ENCODE data around the gene ABHD13.

Gene ABHD13

GRCh38 chr13:108188260-108188659 is 29.9 kb upstream of the ABHD13 start:
- H3K36me3 ChIP-seq (ENCODE audit: control insufficient read depth in 4 of 4, insufficient read depth in 4 of 4, low read length in 3 of 4): no peaks in the 10 kb centered on the region
- ChIA-PET POLR2A (no interaction called here), CTCF (no interaction called here)
- peaks cover 0 to 2% (median 0%) of the 10 kb centered on the region in 5 experiments for H3K9me3 ChIP-seq (ENCODE audit: control extremely low read depth in 1 of 5, control insufficient read depth in 4 of 5, insufficient read depth in 2 of 5, low read depth in 1 of 5, low read length in 4 of 5)
- no peak overlapping the region for H3K4me3 ChIP-seq (ENCODE audit: control insufficient read depth in 1 of 7, extremely low read depth in 1 of 7, insufficient read depth in 4 of 7, low read depth in 2 of 7, low read length in 6 of 7)
- peaks cover 0 to 3% (median 0%) of the 10 kb centered on the region in 5 experiments for H3K27me3 ChIP-seq (replicated peaks in 2 of 5; ENCODE audit: control insufficient read depth in 4 of 5, insufficient read depth in 5 of 5, low read length in 4 of 5)
- no CpG with 5 or more reads among the region's 2 CpGs for WGBS (ENCODE audit: insufficient coverage)
- H3K27ac ChIP-seq (ENCODE audit: insufficient read depth in 1 of 2, low read depth in 1 of 2, low read length in 2 of 2, poor library complexity in 1 of 2, severe bottlenecking in 2 of 2): no peak overlapping the region
- H3K4me1 ChIP-seq (ENCODE audit: control extremely low read depth in 1 of 4, control insufficient read depth in 4 of 4, insufficient read depth in 4 of 4, low read length in 3 of 4): no peaks in the 10 kb centered on the region
- no peak for DNase-seq

DNA sequence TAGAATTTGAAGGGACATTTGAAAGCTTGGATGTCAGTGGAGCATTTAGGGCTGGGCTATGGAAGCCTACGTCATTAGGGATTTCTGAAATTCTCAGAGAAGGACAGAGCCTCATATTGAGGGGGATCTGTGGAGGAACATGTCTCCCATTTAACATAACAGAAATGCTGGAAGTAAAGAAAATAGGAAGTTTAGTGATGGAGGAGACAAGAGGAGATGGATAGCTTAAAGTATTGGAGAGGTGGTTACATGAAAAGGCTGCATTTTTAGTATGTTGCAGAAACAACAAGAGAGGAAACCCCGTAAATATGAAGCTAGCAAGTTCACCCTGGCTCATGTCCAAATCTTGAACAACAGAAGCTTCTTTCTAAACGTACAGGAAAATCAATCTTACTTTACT is 27.3 kb upstream of the ABHD13 start:
- POLR2A ChIA-PET: no interaction called here
- no peaks in the 10 kb centered on the region for H3K4me1 ChIP-seq (ENCODE audit: control extremely low read depth in 1 of 4, control insufficient read depth in 4 of 4, insufficient read depth in 4 of 4, low read length in 3 of 4)
- peaks cover 0 to 19% (median 14%) of the 10 kb centered on the region in 5 experiments for H3K9me3 ChIP-seq (ENCODE audit: control extremely low read depth in 1 of 5, control insufficient read depth in 4 of 5, insufficient read depth in 2 of 5, low read depth in 1 of 5, low read length in 4 of 5)
- no peak for DNase-seq
- no peaks in the 10 kb centered on the region for H3K36me3 ChIP-seq (ENCODE audit: control insufficient read depth in 4 of 4, insufficient read depth in 4 of 4, low read length in 3 of 4)
- H3K27ac ChIP-seq (ENCODE audit: insufficient read depth in 1 of 2, low read depth in 1 of 2, low read length in 2 of 2, poor library complexity in 1 of 2, severe bottlenecking in 2 of 2): no peak overlapping the region
- CTCF ChIA-PET: no interaction called here
- WGBS (ENCODE audit: insufficient coverage): 100% methylated on average over 1 of the region's 3 CpGs
- H3K4me3 ChIP-seq (ENCODE audit: control insufficient read depth in 1 of 7, extremely low read depth in 1 of 7, insufficient read depth in 4 of 7, low read depth in 2 of 7, low read length in 6 of 7): no peak overlapping the region
- H3K27me3 ChIP-seq (replicated peaks in 2 of 5; ENCODE audit: control insufficient read depth in 4 of 5, insufficient read depth in 5 of 5, low read length in 4 of 5): peaks cover 0 to 3% (median 0%) of the 10 kb centered on the region in 5 experiments

DNA sequence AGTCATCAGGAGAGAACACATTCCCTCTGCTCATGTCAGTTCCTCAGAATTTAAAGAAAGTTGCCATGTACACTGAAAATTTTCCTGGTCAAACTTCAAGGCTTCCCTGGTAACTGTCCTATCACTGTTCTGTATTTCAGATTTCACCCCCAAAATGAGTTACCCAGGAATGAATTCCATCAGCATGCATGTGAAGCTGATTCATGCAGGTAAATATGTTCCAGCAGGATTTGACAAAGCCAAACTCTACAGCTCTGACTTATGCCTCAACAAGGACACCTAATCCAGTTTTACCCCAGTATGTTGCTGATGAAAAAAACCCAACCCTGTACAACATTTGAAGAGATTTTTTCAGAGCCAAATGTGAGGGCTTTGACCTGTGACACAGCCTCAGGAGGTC is 24.4 kb upstream of the ABHD13 start:
- ChIA-PET POLR2A (no interaction called here), CTCF (no interaction called here)
- peaks cover 0 to 3% (median 0%) of the 10 kb centered on the region in 5 experiments for H3K27me3 ChIP-seq (replicated peaks in 2 of 5; ENCODE audit: control insufficient read depth in 4 of 5, insufficient read depth in 5 of 5, low read length in 4 of 5)

GRCh38 chr13:108194435-108194936 is 23.7 kb upstream of the ABHD13 start:
- CTCF ChIA-PET: interaction anchor here (1.0 kb wide), 1 partner anchor 313 kb away, joined by 3 read pairs; no protein-coding TSS in a partner anchor
- no peak overlapping the region for H3K4me3 ChIP-seq (ENCODE audit: control insufficient read depth in 1 of 7, extremely low read depth in 1 of 7, insufficient read depth in 4 of 7, low read depth in 2 of 7, low read length in 6 of 7)
- WGBS (ENCODE audit: insufficient coverage): 98% methylated on average over 5 of the region's 5 CpGs

More for the DNA sequence above, 24.4 kb upstream of the ABHD13 start:
- Histone ChIP-seq H3K4me1 (ENCODE audit: control extremely low read depth in 1 of 4, control insufficient read depth in 4 of 4, insufficient read depth in 4 of 4, low read length in 3 of 4) (no peaks in the 10 kb centered on the region), H3K4me3 (ENCODE audit: control insufficient read depth in 1 of 7, extremely low read depth in 1 of 7, insufficient read depth in 4 of 7, low read depth in 2 of 7, low read length in 6 of 7) (no peak overlapping the region), H3K27ac (ENCODE audit: insufficient read depth in 1 of 2, low read depth in 1 of 2, low read length in 2 of 2, poor library complexity in 1 of 2, severe bottlenecking in 2 of 2) (no peak overlapping the region), H3K36me3 (ENCODE audit: control insufficient read depth in 4 of 4, insufficient read depth in 4 of 4, low read length in 3 of 4) (no peaks in the 10 kb centered on the region), H3K9me3 (ENCODE audit: control extremely low read depth in 1 of 5, control insufficient read depth in 4 of 5, insufficient read depth in 2 of 5, low read depth in 1 of 5, low read length in 4 of 5) (peaks cover 0 to 21% (median 17%) of the 10 kb centered on the region in 5 experiments)
- DNase-seq: no peak

GRCh38 chr13:108195146-108195545 is 23.0 kb upstream of the ABHD13 start:
- H3K9me3 ChIP-seq (ENCODE audit: control extremely low read depth in 1 of 5, control insufficient read depth in 4 of 5, insufficient read depth in 2 of 5, low read depth in 1 of 5, low read length in 4 of 5): peaks cover 0 to 21% (median 17%) of the 10 kb centered on the region in 5 experiments
- CTCF ChIA-PET: interaction anchor here (1.0 kb wide), 1 partner anchor 313 kb away, joined by 3 read pairs; no protein-coding TSS in a partner anchor
- H3K27me3 ChIP-seq (replicated peaks in 2 of 5; ENCODE audit: control insufficient read depth in 4 of 5, insufficient read depth in 5 of 5, low read length in 4 of 5): peaks cover 0 to 3% (median 0%) of the 10 kb centered on the region in 5 experiments
- H3K4me3 ChIP-seq (ENCODE audit: control insufficient read depth in 1 of 7, extremely low read depth in 1 of 7, insufficient read depth in 4 of 7, low read depth in 2 of 7, low read length in 6 of 7): no peak overlapping the region
- DNase-seq: peak in 1 of 3 donors; percentile 7
- POLR2A ChIA-PET: no interaction called here
- no CpG with 5 or more reads among the region's 1 CpG for WGBS (ENCODE audit: insufficient coverage)
- H3K4me1 ChIP-seq (ENCODE audit: control extremely low read depth in 1 of 4, control insufficient read depth in 4 of 4, insufficient read depth in 4 of 4, low read length in 3 of 4): no peaks in the 10 kb centered on the region
- no peak overlapping the region for H3K27ac ChIP-seq (ENCODE audit: insufficient read depth in 1 of 2, low read depth in 1 of 2, low read length in 2 of 2, poor library complexity in 1 of 2, severe bottlenecking in 2 of 2)
- no peaks in the 10 kb centered on the region for H3K36me3 ChIP-seq (ENCODE audit: control insufficient read depth in 4 of 4, insufficient read depth in 4 of 4, low read length in 3 of 4)

More at GRCh38 chr13:108194435-108194936, 23.7 kb upstream of the ABHD13 start:
- Histone ChIP-seq H3K4me1 (ENCODE audit: control extremely low read depth in 1 of 4, control insufficient read depth in 4 of 4, insufficient read depth in 4 of 4, low read length in 3 of 4) (no peaks in the 10 kb centered on the region), H3K9me3 (ENCODE audit: control extremely low read depth in 1 of 5, control insufficient read depth in 4 of 5, insufficient read depth in 2 of 5, low read depth in 1 of 5, low read length in 4 of 5) (peaks cover 0 to 21% (median 17%) of the 10 kb centered on the region in 5 experiments), H3K27me3 (replicated peaks in 2 of 5; ENCODE audit: control insufficient read depth in 4 of 5, insufficient read depth in 5 of 5, low read length in 4 of 5) (peaks cover 0 to 3% (median 0%) of the 10 kb centered on the region in 5 experiments), H3K36me3 (ENCODE audit: control insufficient read depth in 4 of 4, insufficient read depth in 4 of 4, low read length in 3 of 4) (no peaks in the 10 kb centered on the region), H3K27ac (ENCODE audit: insufficient read depth in 1 of 2, low read depth in 1 of 2, low read length in 2 of 2, poor library complexity in 1 of 2, severe bottlenecking in 2 of 2) (no peak overlapping the region)
- POLR2A ChIA-PET: no interaction called here
- no peak for DNase-seq

DNA sequence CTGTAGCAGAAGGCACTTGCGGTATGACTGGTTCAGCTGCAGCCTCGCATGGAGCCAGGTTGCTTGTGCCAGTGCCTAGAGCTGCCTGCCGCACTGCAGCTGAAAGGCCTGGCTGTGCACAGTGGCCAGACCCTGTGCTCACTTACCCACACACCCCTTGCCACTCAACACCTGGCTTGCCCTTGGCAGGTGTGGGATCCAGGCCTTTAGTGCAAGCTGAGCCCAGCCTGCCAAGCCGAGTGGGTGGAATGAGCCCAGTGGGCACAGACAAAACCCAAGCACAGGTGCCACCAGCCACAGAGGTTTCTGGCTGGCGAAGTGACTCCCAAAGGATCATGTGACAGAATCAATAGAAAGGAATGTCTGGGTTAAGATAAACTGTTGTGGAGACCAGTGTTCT is 22.3 kb upstream of the ABHD13 start:
- Histone ChIP-seq H3K36me3 (ENCODE audit: control insufficient read depth in 4 of 4, insufficient read depth in 4 of 4, low read length in 3 of 4) (no peaks in the 10 kb centered on the region), H3K9me3 (ENCODE audit: control extremely low read depth in 1 of 5, control insufficient read depth in 4 of 5, insufficient read depth in 2 of 5, low read depth in 1 of 5, low read length in 4 of 5) (peaks cover 0 to 21% (median 17%) of the 10 kb centered on the region in 5 experiments), H3K4me1 (ENCODE audit: control extremely low read depth in 1 of 4, control insufficient read depth in 4 of 4, insufficient read depth in 4 of 4, low read length in 3 of 4) (no peaks in the 10 kb centered on the region), H3K27ac (ENCODE audit: insufficient read depth in 1 of 2, low read depth in 1 of 2, low read length in 2 of 2, poor library complexity in 1 of 2, severe bottlenecking in 2 of 2) (no peak overlapping the region), H3K4me3 (ENCODE audit: control insufficient read depth in 1 of 7, extremely low read depth in 1 of 7, insufficient read depth in 4 of 7, low read depth in 2 of 7, low read length in 6 of 7) (no peak overlapping the region), H3K27me3 (replicated peaks in 2 of 5; ENCODE audit: control insufficient read depth in 4 of 5, insufficient read depth in 5 of 5, low read length in 4 of 5) (peaks cover 0 to 3% (median 0%) of the 10 kb centered on the region in 5 experiments)
- no peak for DNase-seq
- 93% methylated on average over 5 of the region's 5 CpGs for WGBS (ENCODE audit: insufficient coverage)
- ChIA-PET CTCF (no interaction called here), POLR2A (no interaction called here)

GRCh38 chr13:108200781-108201398 is 17.3 kb upstream of the ABHD13 start:
- no CpG with 5 or more reads among the region's 1 CpG for WGBS (ENCODE audit: insufficient coverage)
- Histone ChIP-seq H3K36me3 (ENCODE audit: control insufficient read depth in 4 of 4, insufficient read depth in 4 of 4, low read length in 3 of 4) (no peaks in the 10 kb centered on the region), H3K4me3 (ENCODE audit: control insufficient read depth in 1 of 7, extremely low read depth in 1 of 7, insufficient read depth in 4 of 7, low read depth in 2 of 7, low read length in 6 of 7) (no peak overlapping the region), H3K9me3 (ENCODE audit: control extremely low read depth in 1 of 5, control insufficient read depth in 4 of 5, insufficient read depth in 2 of 5, low read depth in 1 of 5, low read length in 4 of 5) (peaks cover 0 to 3% (median 2%) of the 10 kb centered on the region in 5 experiments), H3K27ac (ENCODE audit: insufficient read depth in 1 of 2, low read depth in 1 of 2, low read length in 2 of 2, poor library complexity in 1 of 2, severe bottlenecking in 2 of 2) (no peak overlapping the region), H3K4me1 (ENCODE audit: control extremely low read depth in 1 of 4, control insufficient read depth in 4 of 4, insufficient read depth in 4 of 4, low read length in 3 of 4) (no peaks in the 10 kb centered on the region), H3K27me3 (replicated peaks in 2 of 5; ENCODE audit: control insufficient read depth in 4 of 5, insufficient read depth in 5 of 5, low read length in 4 of 5) (peaks cover 0 to 3% (median 0%) of the 10 kb centered on the region in 5 experiments)
- DNase-seq: no peak
- ChIA-PET CTCF (no interaction called here), POLR2A (no interaction called here)
